ENCODE measurements around the gene ST3GAL5.
A peak's percentile ranks its signal among the peaks of the same experiment; 100 is the strongest.

Gene ST3GAL5

DNA sequence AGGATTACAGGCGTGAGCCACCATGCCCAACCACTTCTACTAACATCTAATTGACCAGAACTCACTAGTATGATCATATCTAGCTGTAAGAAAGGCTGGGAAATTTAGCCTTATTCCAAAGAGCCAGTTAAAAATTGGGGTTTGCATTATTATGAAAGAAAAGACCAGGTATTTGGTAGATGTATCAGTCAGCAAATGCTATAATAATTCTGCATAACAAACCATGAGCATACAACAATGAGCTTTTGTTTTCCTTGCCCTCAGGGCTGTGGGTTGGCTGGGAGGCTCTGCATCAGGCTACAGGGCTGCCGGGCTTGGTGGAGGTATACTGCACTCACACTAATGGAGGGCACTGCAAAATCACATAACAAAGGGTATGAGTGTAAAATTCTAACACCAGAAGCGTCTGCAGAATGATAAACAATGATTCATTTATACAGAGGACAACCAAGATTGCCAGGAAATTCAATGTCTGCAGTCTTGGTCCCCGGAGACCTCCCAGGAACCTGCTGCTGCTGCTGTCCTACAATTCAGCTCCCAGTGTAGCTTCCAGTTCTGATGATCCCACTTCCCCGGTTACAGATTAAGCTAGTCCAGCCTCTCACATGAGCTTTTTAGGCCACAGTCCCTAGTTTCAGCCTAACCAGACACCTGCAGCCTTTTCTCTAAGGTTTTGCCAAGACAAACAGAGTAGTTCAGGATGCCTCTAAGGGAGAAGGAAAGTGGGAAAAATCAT, 32.2 kb upstream of the ST3GAL5 start:
- H3K36me3 ChIP-seq = no peaks in the 10 kb centered on the region
- H4K20me1 ChIP-seq = no peaks in the 10 kb centered on the region
- TF ChIP-seq Cebpa-rat (IDR thresholded peaks at IDR 0.05) = no peak
- H3K9me3 ChIP-seq (replicated peaks in 1 of 11) = no peaks in the 10 kb centered on the region
- peaks cover 7 to 34% (median 27%) of the 10 kb centered on the region in 10 experiments; a peak in 19 of 20 replicates for H3K4me1 ChIP-seq
- H3K27me3 ChIP-seq = no peaks in the 10 kb centered on the region
- H3K4me2 ChIP-seq = peak overlapping the region in 9 of 11 experiments; percentile 32 to 72 (median 61); a peak in 17 of 22 replicates
- H3K27ac ChIP-seq = no peak overlapping the region
- no peak overlapping the region for H3K4me3 ChIP-seq
- 0 out of 22 replicates have a peak overlapping the region, but pooled peaks of 1 of the 11 experiments have one; percentile 14 for H3K9ac ChIP-seq

DNA sequence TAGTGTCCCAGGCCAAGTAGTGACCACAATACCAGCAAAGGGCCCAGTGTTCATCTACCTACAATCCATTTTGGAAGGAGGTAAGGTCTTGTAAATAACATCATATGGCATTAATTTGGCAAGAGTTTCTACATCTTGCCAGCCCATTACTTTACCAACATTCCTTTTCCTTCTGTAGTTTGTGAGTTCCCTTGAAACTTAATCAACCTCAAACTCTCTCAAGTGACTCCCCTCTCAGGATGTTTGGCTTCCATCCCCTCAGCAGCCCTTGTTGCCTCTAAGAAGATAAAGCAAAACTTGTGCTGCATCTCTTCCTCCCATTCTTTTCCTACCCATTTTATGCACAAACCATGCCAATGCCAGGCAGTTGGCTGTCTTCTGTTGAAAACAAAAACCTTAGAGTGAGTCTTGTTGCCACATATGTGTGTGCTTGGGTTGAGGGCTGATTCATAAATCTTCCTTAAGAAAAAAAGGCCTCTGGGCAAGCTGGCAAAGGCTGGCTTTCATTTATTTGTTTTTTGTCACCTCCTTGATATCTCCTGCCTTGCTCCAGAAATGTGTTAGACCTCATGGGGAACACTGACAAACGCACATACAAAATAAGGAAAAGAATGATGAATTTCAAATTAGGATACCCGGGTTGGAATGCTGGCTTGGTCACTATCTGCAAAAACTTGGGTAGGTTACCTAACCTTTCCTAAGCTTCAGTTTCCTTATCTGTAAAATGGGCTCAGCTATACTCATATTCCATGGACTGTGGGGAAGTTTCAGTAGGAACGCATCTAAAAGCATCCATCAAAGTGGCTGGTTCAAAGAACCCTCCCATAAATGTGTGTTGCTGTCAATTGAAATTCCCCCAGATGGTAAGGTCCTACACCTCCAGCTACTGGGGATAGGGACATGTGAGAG, 29.4 kb upstream of the ST3GAL5 start:
- H3K9me3 ChIP-seq (replicated peaks in 1 of 11) = no peaks in the 10 kb centered on the region
- no peak overlapping the region for H3K27ac ChIP-seq
- H3K4me1 ChIP-seq = peaks cover 10 to 43% (median 38%) of the 10 kb centered on the region in 10 experiments; a peak in 19 of 20 replicates
- H3K9ac ChIP-seq = no peak overlapping the region
- H3K36me3 ChIP-seq = no peaks in the 10 kb centered on the region
- no peak overlapping the region for H3K4me3 ChIP-seq
- H3K27me3 ChIP-seq = no peaks in the 10 kb centered on the region
- TF ChIP-seq Cebpa-rat (IDR thresholded peaks at IDR 0.05) = no peak
- no peak overlapping the region for H3K4me2 ChIP-seq
- no peaks in the 10 kb centered on the region for H4K20me1 ChIP-seq

DNA sequence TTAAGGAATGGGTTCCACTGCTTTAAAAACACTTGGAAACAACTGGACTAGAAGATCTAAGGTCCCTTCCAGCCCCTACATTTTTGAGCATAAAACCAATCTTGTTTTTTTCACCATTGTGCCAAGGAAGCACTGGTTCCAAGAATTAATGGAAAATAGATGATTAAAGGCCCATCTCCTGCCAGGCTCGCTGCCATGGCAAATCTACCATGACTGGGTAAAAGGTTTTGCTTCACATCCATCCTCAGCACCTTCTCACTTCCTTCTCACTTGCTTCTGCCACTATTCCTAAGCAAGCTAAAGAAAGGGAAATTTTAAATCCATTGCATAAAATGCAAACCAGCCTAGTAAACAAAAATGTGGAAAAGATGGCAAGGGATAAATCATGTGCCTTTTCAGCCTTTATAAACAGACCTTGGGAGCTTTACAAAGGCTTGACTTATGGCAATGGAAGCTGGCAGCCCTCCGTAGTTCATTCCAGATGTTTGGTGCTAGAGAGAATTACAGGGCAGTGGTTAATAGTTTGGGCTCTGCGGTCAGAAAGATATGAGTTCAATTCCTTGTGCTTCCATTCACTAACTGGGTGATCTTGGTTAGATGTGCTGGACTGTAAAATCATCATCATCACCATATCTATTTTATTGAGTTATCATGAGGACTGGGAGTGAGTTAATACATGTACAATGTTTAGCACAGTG, 27.0 kb upstream of the ST3GAL5 start:
- no peak for TF ChIP-seq Cebpa-rat (IDR thresholded peaks at IDR 0.05)
- H3K27ac ChIP-seq = no peak overlapping the region
- H3K9me3 ChIP-seq (replicated peaks in 1 of 11) = no peaks in the 10 kb centered on the region
- H4K20me1 ChIP-seq = no peaks in the 10 kb centered on the region
- H3K4me3 ChIP-seq = no peak overlapping the region
- no peak overlapping the region for H3K9ac ChIP-seq
- H3K36me3 ChIP-seq = no peaks in the 10 kb centered on the region
- peaks cover 17 to 51% (median 43%) of the 10 kb centered on the region in 10 experiments for H3K4me1 ChIP-seq
- no peaks in the 10 kb centered on the region for H3K27me3 ChIP-seq
- peak overlapping the region in 1 of 11 experiments; percentile 45; a peak in 1 of 22 replicates for H3K4me2 ChIP-seq

DNA sequence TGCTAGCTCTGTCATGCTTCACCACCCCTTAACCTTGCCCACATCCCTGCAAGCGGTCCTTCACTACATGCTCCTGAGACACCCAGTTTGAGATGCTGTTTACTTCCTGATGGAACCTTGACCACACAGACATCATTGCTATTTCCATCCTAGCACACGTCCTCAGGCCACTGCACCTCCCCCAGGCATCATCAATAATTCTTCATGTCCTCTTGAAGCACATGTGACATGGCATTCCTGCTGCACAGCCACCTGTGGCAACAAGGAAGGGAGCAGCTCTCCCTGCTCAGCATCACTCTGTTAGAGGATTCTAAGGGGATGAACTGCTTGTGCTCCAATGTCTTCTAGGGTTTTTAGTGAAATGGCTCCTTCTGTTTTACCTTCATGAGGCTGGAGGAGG, 26.1 kb upstream of the ST3GAL5 start:
- TF ChIP-seq Cebpa-rat (IDR thresholded peaks at IDR 0.05) = no peak
- H3K4me1 ChIP-seq = peaks cover 24 to 51% (median 44%) of the 10 kb centered on the region in 10 experiments
- no peaks in the 10 kb centered on the region for H3K27me3 ChIP-seq
- H3K9ac ChIP-seq = no peak overlapping the region
- no peaks in the 10 kb centered on the region for H4K20me1 ChIP-seq
- H3K27ac ChIP-seq = peak overlapping the region in 2 of 11 experiments; percentile 17 to 42; a peak in 1 of 22 replicates
- no peaks in the 10 kb centered on the region for H3K9me3 ChIP-seq (replicated peaks in 1 of 11)
- H3K4me3 ChIP-seq = no peak overlapping the region
- H3K4me2 ChIP-seq = peak overlapping the region in 10 of 11 experiments; percentile 18 to 66 (median 56); a peak in 16 of 22 replicates
- no peaks in the 10 kb centered on the region for H3K36me3 ChIP-seq

DNA sequence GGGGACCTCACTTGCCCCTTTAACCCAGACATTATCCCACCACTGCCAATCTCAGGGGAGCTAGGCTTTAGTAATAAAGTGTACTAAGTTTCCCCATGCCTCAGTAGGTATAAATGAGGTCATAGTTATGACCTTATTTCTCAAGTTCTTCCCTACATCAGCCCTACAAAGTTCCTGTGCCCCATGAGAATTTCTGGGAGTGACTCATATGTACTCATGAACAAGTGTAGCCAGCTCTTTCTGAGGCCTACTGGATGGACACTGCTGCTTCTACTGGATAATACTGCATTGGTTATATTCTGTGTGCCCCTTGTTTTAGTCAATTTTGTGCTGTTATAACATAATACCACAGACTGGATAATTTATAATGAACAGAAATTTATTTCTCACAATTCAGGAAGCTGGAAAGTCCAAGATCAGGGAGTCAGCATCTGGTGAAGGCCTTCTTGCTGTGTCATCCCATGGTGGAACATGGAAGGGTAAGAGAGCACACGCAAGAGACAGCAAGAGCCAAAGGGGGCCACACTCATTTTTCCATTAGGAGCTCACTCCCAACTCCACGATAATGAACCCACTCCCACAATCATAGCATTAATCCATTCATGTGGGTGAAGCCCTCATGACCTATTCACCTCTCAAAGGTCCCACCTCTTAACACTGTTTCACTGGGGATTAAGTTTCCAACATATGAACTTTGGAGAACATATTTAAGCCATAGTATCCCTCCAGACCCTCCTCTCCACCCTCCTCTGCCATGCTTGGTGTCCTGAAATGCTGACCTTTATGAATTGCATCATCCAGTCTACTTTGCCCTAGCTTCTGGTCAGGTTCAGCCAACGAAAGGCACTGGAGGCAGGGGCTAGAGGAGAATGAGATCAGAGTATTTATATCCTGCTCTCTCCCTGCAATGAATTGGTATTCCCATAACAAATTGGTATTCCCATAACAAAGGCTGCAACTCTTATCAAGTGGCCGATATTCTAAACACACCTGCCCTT, 25.4 kb upstream of the ST3GAL5 start:
- TF ChIP-seq Cebpa-rat (IDR thresholded peaks at IDR 0.05) = 0 out of 22 replicates have a peak, but pooled peaks of 2 of the 11 experiments have one; percentile 9 to 25
- no peaks in the 10 kb centered on the region for H4K20me1 ChIP-seq
- H3K27me3 ChIP-seq = no peaks in the 10 kb centered on the region
- no peak overlapping the region for H3K4me3 ChIP-seq
- H3K9ac ChIP-seq = no peak overlapping the region
- peak overlapping the region in 4 of 11 experiments; percentile 10 to 54 (median 30); a peak in 4 of 22 replicates for H3K27ac ChIP-seq
- H3K4me2 ChIP-seq = peak overlapping the region; percentile 18 to 66 (median 50); a peak in 20 of 22 replicates
- no peaks in the 10 kb centered on the region for H3K9me3 ChIP-seq (replicated peaks in 1 of 11)
- H3K36me3 ChIP-seq = no peaks in the 10 kb centered on the region
- H3K4me1 ChIP-seq = peaks cover 24 to 55% (median 44%) of the 10 kb centered on the region in 10 experiments

DNA sequence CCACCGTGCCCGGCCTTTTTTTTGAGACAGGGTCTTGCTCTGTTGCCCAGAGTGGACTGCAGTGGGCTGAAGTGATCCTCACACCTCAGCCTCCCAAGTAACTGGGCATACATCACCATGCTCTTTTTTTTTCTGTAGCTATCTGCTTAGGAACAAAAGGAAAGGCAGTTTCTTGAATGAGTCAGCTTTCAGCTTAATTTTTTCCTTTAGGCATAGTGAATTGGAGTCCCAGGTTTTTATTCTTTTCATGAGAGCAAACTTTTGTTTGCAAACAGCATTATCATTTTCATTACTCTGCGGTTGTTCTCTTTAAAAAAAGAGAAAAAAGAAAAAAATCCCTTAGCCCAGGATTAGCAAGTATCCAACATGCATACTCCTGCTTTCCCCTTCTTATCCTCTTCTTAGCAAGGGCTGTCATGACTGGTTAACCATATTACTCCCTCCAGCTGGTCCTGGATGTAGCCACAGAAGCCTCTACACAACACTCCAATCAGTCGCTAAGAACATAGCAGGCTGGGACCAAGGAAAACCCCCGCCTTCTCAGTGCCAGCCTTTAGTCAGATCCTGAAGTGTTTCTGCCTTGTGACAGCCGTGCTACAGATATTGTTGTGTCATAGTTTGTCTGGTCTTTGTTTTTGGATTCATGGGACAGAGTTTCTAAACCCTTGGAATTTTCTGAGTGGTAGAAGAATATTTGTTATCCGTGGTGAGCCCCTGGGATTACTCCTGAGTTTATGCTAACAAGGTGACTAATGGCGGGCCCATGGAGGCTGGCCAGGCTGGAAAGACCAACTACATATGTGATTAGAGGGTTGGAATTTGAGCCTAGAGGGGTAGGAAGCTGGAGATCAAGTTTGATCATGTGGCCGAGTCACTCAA, 23.3 kb upstream of the ST3GAL5 start:
- H3K27me3 ChIP-seq = no peaks in the 10 kb centered on the region
- H3K36me3 ChIP-seq = no peaks in the 10 kb centered on the region
- H3K9ac ChIP-seq = peak overlapping the region in 1 of 11 experiments; percentile 59; a peak in 1 of 22 replicates
- peak overlapping the region in 4 of 11 experiments; percentile 48 to 60 (median 54); a peak in 6 of 22 replicates for H3K27ac ChIP-seq
- peaks cover 26 to 57% (median 44%) of the 10 kb centered on the region in 10 experiments for H3K4me1 ChIP-seq
- H3K9me3 ChIP-seq (replicated peaks in 1 of 11) = no peaks in the 10 kb centered on the region
- H3K4me3 ChIP-seq = no peak overlapping the region
- TF ChIP-seq Cebpa-rat (IDR thresholded peaks at IDR 0.05) = no peak
- H3K4me2 ChIP-seq = peak overlapping the region in 8 of 11 experiments; percentile 68 to 92 (median 80); a peak in 15 of 22 replicates
- no peaks in the 10 kb centered on the region for H4K20me1 ChIP-seq

DNA sequence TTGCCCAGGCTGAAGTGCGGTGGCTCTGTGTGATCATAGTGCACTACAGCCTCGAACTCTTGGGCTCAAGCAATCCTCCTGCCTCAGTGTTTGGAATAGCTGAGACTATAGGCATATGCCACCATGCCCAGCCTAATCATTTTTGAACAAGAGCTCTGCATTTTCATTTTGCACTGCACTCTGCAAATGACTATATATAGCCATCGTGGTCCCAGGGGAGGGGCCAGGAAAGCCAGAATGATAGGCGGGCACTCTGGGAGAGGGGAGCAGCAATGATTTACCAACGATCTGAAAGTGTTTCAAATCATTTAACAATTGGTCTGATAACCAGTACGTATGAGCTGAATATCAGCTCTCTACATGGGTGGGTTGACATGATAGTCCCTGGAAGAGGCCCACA, 22.3 kb upstream of the ST3GAL5 start:
- H3K9ac ChIP-seq = peak overlapping the region in 4 of 11 experiments; percentile 27 to 59 (median 42); a peak in 6 of 22 replicates
- no peaks in the 10 kb centered on the region for H3K9me3 ChIP-seq (replicated peaks in 1 of 11)
- H3K36me3 ChIP-seq = no peaks in the 10 kb centered on the region
- H3K4me1 ChIP-seq = peaks cover 26 to 64% (median 47%) of the 10 kb centered on the region in 10 experiments
- H4K20me1 ChIP-seq = no peaks in the 10 kb centered on the region
- no peaks in the 10 kb centered on the region for H3K27me3 ChIP-seq
- peak overlapping the region in 2 of 10 experiments; percentile 8 to 29; a peak in 2 of 20 replicates for H3K4me3 ChIP-seq
- peak overlapping the region; percentile 30 to 92 (median 77) for H3K4me2 ChIP-seq
- peak overlapping the region in 4 of 11 experiments; percentile 48 to 60 (median 54); a peak in 8 of 22 replicates for H3K27ac ChIP-seq
- TF ChIP-seq Cebpa-rat (IDR thresholded peaks at IDR 0.05) = no peak

All from BLaER1 treated with 17β-estradiol and CSF1 and Interleukin-3, amounts not matched to agents 10 nM and 100 nM (cell line).